GM12878 (cell line): ENCODE data around the gene UBE2E1.

Experiments used
- ATF7 ChIP-seq: fragments of 450-650 bp; IDR thresholded peaks from 2 replicates; pipeline ENCODE4 v1.6.1; 2016; ENCODE audit warnings: low read depth, mild to moderate bottlenecking
- CEBPZ ChIP-seq: fragments of 150-350 bp; IDR thresholded peaks from 2 replicates; pipeline ENCODE4 v1.6.1; 2016; ENCODE audit warnings: low read depth, low read length
- CTCF ChIP-seq, 3 experiments: IDR thresholded peaks in 2 of 3; conservative IDR thresholded peaks in 1 of 3; 2 replicates each; pipeline ENCODE4 v1.5.1; 2011; ENCODE audit warnings: low read depth in 3 of 3, low read length in 3 of 3, mild to moderate bottlenecking in 3 of 3, control low read depth in 2 of 3, moderate library complexity in 2 of 3, inconsistent platforms in 1 of 3, mixed read lengths in 1 of 3; ENCODE audit not compliant: control insufficient read depth in 2 of 3, insufficient read depth in 1 of 3; ENCODE audit errors: extremely low read depth in 1 of 3
- E2F4 ChIP-seq: IDR thresholded peaks from 2 replicates; pipeline ENCODE4 v1.6.1; 2012; ENCODE audit warnings: low read depth, low read length, improper control_type of control experiment
- MYC ChIP-seq: IDR thresholded peaks from 2 replicates; pipeline ENCODE4 v1.6.1; 2011; ENCODE audit warnings: mild to moderate bottlenecking, low read length, moderate library complexity, inconsistent platforms; ENCODE audit not compliant: insufficient read depth, insufficient replicate concordance, insufficient read length, severe bottlenecking
- NFXL1 ChIP-seq: fragments of 450-650 bp; IDR thresholded peaks from 2 replicates; pipeline ENCODE4 v1.6.1; 2017; ENCODE audit warnings: antibody characterized with exemption, mild to moderate bottlenecking, borderline replicate concordance
- NR2C1 ChIP-seq: fragments of 450-650 bp; IDR thresholded peaks from 2 replicates; pipeline ENCODE4 v1.6.1; 2017; ENCODE audit warnings: antibody characterized with exemption, mild to moderate bottlenecking, moderate library complexity
- POLR2A ChIP-seq: IDR thresholded peaks from 2 replicates; pipeline ENCODE4 v1.6.1; 2011; ENCODE audit warnings: low read depth, mild to moderate bottlenecking, low read length
- RFX5 ChIP-seq: IDR thresholded peaks from 2 replicates; pipeline ENCODE4 v1.6.1; 2011; ENCODE audit warnings: low read depth, low read length, improper control_type of control experiment
- TAF1 ChIP-seq: IDR thresholded peaks from 2 replicates; pipeline ENCODE4 v1.6.1; 2011; ENCODE audit warnings: mild to moderate bottlenecking, low read depth, low read length, borderline replicate concordance
- ZNF207 ChIP-seq: fragments of 450-650 bp; IDR thresholded peaks from 2 replicates; pipeline ENCODE4 v1.6.1; 2014; ENCODE audit warnings: antibody characterized with exemption, mild to moderate bottlenecking, borderline replicate concordance

- TF ChIP-seq RFX5 (no peak), NR2C1 (no peak), NFXL1 (no peak), ZNF207 (no peak), POLR2A (no peak), CTCF (IDR thresholded peaks at IDR 0.05 in 2 of 3, conservative IDR thresholded peaks at IDR 0.05 in 1 of 3; ENCODE audit: control insufficient read depth in 2 of 3, extremely low read depth in 1 of 3, insufficient read depth in 1 of 3, low read depth in 3 of 3, low read length in 3 of 3) (no peak), MYC (no peak), TAF1 (no peak), ATF7 (no peak), CEBPZ (no peak), E2F4 (no peak)
Measured at GRCh38 chr3:23778446-23778845, 27.3 kb upstream of the UBE2E1 start.
